GM18519 (cell line): ENCODE data around the gene GNB1L.

Experiments used
- ATAC-seq: cut with Tn5 transposase; IDR thresholded peaks from one replicate; pipeline ENCODE4 v1.9.1; 2021; ENCODE audit warnings: mild to moderate bottlenecking, moderate library complexity; ENCODE audit not compliant: unreplicated experiment, low FRiP score

Gene GNB1L

GRCh38 chr22:19744350-19745006 is 110.2 kb downstream of the GNB1L start:
- ATAC-seq = no peak

DNA sequence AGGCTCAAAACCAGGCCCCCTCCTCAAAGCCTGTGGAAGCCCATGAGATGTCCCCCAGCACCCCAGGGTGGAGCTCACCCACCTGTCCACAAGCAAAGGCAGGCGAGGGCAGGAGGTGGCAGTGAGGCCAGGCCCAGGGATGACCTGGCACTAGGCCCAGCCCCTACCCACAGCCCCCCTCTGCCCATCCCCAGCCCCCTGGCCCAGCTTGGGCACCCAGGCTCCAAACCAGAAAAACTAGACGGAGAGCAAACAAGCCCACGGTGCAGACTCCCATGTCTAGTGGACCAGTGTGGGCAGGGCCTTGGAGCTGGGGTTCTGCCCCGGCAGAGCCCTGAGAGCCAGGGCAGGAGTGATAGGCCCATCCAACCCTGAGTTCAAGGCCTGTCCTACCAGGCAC is 111.0 kb downstream of the GNB1L start:
- ATAC-seq = no peak

- ATAC-seq = no peak
These were observed 111.6 kb downstream of the GNB1L start for GRCh38 chr22:19743081-19743480.

- ATAC-seq = no peak
These were observed 112.3 kb downstream of the GNB1L start for GRCh38 chr22:19742160-19743066.

- no peak for ATAC-seq
These were observed 113.6 kb downstream of the GNB1L start for GRCh38 chr22:19741053-19741452.

GRCh38 chr22:19740586-19740985 is 114.1 kb downstream of the GNB1L start:
- ATAC-seq = no peak

DNA sequence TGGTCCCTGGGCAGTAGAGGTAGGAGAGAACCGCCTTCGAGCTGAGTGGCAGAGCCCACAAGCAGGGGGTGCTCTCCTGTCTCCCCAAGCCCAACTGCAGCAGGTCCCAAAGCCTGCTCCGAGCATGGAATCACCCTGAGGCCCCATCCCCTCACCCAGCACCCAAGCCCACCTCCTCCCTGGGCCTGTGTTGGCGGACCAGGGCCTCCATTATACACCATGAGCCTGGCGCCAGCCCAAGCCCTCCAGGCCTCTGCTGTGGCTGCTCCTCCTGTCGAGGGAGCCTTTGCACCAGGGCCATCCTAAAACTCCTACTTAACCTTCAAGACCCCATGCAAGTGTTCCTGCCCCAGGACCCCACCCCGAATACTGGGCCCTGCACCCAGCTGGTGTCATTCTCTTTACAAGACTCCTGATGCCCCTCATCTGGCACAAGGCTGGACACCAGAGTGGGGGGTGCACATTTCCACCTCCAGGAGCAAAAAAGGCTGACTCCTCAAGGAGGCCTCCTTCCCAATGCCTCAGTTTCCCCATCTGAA is 114.7 kb downstream of the GNB1L start:
- ATAC-seq = no peak

DNA sequence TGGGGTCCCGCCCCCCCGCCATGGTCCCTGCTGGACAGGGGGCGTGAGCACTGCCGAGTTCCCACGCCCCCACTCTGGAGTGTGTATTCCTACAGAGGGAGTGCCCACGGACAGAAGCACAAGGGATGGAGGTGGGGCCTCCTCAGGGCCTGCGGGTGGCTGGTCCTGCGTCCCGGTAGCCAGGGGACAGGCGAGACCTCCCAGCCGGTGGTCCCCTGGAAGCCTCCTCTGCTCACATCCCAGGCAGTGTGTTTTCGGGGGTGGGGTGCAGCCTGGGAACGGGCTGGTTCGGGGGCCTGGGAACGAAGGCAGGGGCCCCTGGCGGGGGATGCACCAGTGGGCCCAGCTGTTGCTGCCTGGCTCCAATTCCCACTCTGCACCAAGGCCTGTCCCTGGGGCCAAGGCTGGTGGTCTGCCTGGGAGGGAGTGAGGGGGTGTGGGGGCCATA is 115.2 kb downstream of the GNB1L start:
- ATAC-seq = no peak

GRCh38 chr22:19738664-19739447 is 115.8 kb downstream of the GNB1L start:
- no peak for ATAC-seq

- no peak for ATAC-seq
These were observed 116.6 kb downstream of the GNB1L start for GRCh38 chr22:19737846-19738663.

- ATAC-seq = no peak
These were observed 118.8 kb downstream of the GNB1L start for GRCh38 chr22:19735665-19736510.

DNA sequence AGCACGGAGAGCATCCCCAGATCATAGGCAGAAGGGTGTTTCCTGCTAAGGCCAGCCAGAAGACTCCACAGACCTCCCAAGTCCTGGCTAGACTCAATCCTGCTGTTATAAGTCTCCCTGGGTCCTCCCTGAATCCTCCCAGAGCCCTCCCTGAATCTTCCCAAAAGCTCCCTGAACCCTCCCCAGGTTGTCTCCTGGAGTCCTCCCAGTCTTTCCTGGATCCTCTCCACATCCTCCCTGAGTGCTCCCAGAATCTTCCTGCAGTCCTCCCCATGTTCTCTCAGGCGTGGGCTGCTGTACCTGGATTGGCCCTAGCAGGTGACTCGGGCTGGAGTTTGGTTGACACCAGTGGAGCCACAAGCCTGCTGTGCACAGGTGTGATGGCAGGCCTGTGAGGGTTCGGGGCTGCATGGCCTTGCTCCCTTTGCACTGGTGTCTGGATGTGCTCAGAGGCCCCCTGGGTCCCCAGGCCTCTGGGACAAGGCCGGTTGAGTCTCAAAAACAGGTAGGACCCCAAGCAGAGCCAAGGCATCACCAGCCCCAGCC is 119.8 kb downstream of the GNB1L start:
- no peak for ATAC-seq

DNA sequence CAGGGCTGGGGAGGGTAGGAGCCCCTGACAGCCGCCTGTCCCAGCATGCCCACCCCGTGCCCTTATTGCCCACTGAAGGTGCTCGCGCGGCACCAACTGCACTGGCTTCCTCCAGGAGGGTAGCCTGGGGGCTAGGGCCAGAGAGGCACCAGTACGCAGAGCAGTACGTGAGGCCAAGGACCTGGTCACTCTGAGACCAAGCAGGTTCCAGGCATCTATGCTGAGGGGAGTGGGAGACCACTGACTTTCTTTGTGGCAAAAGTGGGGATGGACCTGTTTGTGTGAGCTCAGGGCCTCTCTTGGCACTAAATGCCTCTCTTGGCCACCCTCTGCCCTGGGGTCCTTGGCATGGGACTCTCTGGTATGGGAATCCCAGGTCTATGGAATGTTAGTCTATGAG is 120.5 kb downstream of the GNB1L start:
- no peak for ATAC-seq

- ATAC-seq = no peak
These were observed 120.9 kb downstream of the GNB1L start for GRCh38 chr22:19733755-19734154.
